HG03565 (cell line): ENCODE data around the gene ETV7.

ENCODE experiments used
- ATAC-seq: cut with Tn5 transposase; IDR thresholded peaks from one replicate; pipeline ENCODE4 v1.9.1; 2021; ENCODE audit warnings: mild to moderate bottlenecking, moderate library complexity; ENCODE audit not compliant: unreplicated experiment

Gene ETV7

DNA sequence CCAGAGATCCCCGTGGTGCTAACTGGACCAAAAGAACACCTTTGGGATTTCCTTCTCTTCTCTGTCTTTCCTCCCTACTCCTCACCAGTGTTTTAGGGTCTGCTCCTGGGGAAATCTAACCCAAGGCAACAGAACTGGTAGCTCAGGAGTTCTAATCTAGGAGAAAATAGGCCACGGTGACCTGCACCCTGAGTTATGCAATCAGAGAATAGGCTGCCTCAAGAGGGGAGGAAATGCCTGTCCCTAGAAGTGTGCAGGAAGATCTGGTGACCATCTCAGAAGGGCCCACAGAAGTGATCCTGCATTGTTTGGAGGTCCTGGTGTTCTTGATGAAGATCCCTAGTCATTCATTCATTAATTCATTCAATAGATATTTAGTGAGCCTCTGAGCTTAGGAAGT lies 3.4 kb downstream of the ETV7 start:
- ATAC-seq: no peak

DNA sequence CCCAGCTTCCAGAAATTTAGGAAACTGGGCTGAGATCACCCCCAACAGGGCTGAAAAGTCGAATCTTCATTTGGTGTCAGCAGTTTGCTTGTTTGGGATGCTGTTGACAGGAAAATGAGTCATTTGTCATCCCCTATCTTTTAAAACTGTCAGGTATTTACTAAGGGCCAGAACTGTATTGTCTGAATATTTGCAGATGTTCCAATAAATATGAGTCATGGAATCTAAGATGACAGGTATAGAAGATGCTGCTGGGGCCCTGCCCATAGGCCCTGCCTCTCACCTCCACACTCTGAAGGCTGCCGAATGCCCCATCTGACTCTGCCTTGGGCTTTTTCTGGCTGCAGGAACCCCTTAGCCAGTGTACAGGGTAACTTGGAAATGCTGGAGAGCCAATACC lies 3.9 kb downstream of the ETV7 start:
- no peak for ATAC-seq

DNA sequence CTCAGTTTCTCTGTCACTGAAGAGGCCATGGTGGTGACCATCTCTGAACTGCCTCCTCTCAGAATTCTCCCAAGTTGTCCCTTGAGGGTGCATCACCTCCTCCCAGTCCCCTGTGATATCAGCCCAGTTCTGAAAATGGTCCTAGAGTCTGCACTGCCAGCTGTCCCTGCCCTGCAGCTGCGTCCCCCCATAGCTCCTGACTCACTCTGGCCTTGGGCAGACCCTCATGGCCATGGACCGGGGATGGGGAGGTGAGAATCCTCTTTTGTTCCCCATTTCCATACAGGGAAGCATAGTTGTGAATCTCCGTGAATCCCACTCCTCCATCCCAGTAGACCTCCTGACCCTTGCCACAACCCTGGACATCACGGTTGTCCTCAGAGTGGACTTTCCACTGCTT lies 4.5 kb downstream of the ETV7 start:
- no peak for ATAC-seq

DNA sequence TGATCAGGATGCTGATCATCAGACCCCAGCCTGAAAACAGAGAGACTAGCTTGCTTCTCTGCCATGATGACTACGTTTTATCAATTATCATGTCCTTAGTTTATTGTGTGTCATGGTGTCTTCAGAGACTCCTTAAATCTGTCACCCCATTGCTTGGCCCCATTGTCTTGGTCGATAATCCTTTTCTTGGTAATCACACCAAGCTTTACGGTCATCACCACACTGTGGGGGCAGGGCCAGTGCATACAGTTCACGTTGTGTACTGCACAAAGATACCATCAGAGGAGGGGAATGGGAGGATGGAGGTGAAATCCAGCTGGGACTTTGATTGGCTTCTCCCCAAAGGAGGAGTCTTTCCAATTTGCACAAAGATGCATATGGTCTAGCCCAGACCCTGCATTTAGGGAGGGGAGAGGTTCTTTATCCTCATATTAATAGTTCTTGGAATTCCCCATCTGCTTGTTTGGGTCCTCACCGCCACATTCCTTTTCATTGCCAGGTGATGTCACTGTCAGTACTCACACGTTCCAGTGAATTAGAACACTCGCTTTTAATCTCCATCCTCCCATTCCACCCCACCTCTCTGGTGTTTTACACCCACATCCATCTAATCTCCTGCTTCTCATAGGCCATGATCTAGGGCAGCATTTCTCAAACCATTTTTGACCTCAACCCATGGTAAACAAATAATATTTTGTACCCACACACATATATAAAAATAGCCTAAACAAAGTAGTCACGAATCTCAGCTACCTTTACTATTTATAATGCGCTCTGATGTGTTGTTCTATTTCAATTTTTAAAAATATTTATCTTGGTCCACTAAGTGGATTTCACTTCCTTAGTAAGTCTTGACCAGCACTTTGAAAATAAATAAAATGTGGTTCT lies 5.7 kb downstream of the ETV7 start:
- ATAC-seq: peak; percentile 37

DNA sequence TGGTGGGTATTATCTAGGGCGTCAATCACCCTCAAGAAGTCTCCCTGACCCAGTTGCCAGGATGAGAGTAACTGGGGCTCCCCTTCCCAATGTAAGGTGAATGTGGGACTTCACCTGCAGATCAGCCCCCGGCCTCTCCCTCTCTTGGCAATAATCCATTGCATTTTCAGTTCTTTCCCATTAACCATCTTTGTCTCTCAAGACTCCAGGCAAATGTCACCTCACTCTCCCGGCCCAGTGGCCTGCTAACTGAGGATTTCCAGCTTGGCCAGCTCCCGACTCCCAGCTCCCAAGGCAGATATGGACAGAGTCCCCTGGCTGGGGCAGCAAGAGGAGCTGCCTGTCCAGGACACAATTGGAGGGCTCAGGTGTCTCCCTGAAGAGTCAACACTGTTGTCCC lies 7.3 kb downstream of the ETV7 start:
- ATAC-seq: no peak

DNA sequence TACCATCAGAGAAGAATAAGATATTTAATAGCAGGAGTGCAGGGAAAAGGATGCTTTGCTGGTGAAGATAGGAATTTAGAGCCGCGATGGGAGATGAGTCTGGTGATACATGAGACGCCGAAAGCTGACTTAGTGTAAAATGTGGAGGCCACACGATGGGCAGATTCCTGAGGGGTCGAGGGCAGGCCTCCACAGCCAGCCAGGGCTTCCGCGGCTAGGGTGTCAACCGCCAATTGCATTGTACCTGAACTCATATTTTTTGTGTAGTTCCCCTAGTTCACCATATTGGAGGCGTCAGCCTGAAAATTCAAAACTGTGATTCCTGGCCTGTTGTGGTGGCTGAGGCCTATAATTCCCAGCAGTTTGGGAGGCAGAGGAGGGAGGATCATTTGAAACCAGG lies 8.5 kb downstream of the ETV7 start:
- no peak for ATAC-seq

DNA sequence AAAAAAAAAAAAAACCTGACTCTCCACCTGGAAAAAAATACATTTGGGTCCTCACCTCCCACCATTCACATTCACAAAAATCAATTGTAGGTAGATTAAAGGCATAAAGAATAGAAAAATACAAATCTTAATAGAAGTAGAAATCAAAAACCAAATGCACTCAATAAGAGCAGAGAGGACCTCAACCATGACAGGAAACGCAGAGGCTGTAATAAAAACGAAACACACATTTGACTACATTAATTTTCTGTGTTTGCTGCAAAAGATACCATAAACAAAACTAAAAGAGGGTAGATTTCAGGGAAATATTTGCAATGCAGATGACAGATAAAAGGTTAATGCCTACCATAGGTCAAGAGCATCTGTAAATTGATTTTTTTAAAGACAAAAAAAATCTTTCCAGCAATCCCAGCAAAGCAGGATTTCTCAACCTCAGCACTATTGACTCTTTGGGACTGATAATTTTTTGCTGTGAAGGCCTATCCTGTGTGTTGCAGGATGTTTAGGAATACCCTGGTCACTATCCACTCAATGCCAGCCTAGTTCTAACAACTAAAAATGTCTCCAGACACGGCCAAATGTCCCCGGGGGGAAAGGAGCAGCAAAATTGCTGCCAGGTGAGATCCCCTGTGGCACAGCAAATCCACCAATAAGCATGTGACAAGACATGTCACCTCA lies 9.1 kb downstream of the ETV7 start:
- no peak for ATAC-seq

DNA sequence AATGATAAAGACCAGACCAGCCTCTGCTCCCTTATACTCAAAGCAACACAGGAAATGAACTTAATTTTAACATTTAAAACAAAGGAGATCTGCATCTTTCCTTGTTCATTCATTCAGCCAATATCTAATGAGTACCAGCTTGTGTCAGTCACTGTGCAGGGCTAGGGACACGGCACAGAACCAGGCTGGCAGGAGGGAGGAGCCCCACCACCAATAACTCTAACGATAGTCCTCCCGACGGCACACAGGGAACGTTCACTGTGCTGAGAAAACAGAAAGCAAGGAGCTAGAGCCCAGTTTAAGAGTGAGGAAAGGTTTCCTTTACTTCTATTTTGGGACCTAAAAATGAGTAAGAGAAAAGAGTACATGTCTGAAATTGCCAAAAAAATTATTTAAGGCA lies 9.9 kb downstream of the ETV7 start:
- no peak for ATAC-seq

DNA sequence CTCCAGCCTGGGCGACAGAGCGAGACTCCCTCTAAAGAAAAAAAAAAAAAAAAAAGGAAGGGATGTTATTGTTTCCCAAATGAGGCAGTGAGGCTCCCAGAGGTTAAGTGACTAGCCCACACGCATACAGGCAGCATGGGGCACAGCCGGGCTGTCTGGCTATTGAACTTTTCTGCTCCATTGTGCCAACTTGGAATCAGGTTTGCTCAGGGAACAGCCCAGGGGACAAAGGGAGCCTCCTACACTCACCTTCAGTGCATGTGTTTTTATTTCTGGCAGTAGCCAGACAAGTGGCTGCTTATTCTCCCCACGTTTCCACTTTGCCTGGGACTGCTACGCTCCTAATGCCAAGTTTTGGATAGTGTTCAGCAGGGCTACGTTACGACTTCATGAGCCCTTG lies 10.7 kb downstream of the ETV7 start:
- ATAC-seq: no peak

DNA sequence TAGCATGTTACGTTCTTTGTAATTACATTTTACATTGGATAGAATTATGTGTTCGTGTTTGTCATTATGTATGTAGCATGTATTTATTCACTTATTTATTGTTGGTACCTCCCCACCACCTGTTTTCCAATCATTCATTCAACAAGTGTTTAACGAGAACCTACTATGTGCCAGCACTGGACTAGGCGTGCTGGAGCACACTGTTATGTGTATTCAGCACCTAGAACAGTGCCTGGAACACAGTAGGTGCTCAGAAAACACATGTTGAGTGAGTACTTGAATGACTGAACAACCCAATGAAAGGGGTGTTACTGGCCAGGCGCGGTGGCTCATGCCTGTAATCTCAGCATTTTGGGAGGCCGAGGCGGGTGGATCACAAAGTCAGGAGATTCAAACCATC lies 11.3 kb downstream of the ETV7 start:
- no peak for ATAC-seq

DNA sequence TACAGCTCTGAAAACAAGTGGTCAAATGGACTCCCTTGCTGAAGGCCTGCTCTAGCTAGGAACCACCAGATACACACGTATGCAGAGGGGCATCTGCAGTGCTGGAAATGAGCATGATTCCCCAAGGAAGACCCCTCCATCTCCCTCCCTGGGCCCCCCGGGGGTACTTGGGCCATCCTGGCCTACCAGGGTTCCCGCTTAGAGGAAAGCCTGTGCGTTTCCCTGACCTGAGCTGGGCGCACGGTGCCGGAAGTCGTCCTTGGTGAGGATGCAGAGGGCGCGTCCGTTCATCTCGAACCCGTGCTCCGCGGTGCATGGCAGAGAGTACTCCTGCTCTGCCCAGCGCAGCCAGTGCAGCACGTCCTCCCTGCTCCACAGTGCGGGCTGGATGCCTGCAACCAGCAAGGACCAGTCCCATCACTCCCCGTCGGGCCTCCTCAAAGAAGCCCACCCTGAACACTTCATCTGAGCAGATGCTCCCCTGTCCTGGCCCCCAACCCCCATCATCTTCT lies 11.8 kb downstream of the ETV7 start:
- no peak for ATAC-seq

DNA sequence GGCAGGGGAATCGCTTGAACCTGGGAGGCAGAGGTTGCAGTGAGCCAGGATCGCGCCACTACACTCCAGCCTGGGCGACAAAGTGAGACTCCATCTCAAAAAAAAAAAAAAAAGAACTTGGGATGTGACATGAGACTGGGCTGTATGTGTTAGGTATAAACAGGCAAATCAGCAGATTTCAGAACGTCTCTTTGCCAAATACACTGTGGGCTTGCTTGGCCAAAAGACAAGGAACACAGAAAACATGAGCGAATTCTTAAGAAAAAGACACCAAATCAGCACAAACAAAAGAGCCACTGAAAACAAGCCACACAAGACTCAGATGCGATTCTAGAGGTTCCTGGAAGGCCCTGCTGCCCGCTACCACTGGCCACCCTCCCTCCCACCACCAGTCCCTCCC lies 12.5 kb downstream of the ETV7 start:
- no peak for ATAC-seq

DNA sequence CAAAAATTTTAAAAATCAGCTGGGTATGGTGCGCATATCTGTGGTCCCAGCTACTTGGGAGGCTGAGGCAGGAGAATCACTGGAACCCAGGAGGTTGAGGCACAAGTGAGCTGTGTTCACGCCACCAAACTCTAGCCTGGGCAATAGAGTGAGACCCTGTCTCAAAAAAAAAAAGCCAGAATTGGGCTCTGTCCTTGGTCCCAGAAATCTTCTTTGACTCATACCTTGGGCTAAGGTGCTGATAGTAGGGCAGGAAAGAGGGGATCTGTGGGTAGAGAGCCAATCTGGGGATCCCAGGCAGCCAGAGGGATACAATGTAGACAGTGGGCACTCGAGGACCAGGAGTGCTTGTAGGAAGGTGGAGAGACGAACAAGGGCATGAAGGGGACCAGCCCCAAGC lies 13.3 kb downstream of the ETV7 start:
- ATAC-seq: no peak

DNA sequence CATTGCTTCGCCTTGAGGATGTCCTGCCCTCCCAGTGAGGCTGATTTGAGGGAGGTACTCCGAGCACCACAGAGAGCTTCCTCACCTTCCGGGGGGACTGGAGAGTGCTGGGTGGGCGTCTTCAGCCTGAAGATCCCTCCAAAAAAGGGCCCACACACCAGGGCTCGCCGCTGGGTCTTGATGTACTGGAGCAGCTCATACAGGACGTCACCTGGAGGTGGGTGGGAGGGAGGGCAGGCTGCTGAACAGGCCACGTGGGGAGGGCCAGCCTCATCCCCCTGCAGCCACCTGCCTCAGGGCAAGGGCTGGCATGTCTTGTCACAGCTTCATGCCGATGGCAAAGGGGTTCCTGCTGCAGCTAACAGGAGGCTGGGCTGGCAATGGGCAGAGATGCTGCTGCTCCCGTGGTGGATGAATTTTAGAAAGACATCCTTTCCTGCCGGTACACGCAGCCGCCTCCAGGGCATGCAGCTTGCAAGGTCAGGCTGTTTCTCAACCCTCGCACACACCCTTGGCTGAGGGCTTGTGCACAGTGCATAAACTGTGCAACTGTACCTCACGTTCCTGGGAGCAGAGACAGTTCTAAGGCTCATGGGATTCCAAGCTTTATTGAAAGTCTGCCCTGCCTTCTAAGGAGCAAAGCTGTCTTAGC lies 14.0 kb downstream of the ETV7 start:
- ATAC-seq: no peak

DNA sequence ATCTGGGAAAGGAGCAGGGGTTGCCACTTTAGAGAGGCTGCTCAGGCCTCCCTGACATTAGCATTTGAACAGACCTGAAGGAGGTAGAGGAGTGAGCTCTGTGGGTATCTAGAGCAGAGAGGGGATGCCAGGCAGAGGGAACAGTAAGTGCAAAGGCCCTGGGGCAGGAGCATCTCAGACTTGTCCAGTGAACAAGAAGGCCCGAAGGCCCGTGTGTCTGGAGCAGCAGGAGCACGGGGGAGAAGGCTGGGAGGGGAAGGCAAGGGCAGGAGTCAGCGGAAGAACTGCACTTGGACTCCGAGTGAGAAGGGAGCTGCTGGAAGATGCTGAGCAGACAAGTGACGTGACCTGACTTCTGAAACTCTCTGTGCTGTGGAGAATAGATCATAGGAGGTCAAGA lies 15.4 kb downstream of the ETV7 start:
- no peak for ATAC-seq

DNA sequence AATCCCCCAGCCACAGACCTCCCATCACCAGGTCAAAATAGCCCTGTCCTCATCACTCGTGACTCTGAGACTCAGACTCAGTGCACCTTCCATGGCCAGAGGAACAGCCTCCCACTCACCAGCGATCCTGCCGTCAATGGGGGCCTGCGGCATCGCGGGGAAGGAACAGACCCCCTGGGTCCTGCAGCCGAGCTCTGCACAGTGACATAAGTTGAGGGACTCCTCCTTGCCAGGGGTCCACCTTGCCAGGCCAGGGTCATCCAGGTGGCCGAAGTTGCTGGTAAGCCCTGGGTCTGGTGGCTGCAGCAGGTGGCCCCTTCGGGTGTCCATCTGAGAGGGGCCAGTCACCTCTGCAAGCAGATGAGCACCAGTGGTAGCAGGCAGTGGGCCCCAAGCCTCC lies 16.3 kb downstream of the ETV7 start:
- ATAC-seq: no peak

DNA sequence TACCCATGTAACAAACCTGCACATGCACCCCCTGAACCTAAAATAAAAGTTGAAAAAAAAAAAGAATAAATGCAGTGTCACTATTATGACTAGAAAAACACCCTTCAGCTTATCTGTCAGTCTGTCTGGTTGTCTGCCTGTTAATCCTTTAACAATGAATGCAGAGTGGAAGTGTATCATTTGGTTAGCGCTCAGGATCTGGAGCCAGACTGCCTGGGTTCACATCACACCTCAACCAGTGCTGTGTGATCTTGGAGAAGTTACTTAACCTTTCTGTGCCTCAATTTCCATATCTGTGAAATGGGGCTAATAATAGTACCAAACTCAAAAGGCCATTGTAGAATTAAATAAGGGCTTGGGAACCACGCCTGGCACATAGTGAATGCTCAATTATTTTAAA lies 16.8 kb downstream of the ETV7 start:
- ATAC-seq: no peak

DNA sequence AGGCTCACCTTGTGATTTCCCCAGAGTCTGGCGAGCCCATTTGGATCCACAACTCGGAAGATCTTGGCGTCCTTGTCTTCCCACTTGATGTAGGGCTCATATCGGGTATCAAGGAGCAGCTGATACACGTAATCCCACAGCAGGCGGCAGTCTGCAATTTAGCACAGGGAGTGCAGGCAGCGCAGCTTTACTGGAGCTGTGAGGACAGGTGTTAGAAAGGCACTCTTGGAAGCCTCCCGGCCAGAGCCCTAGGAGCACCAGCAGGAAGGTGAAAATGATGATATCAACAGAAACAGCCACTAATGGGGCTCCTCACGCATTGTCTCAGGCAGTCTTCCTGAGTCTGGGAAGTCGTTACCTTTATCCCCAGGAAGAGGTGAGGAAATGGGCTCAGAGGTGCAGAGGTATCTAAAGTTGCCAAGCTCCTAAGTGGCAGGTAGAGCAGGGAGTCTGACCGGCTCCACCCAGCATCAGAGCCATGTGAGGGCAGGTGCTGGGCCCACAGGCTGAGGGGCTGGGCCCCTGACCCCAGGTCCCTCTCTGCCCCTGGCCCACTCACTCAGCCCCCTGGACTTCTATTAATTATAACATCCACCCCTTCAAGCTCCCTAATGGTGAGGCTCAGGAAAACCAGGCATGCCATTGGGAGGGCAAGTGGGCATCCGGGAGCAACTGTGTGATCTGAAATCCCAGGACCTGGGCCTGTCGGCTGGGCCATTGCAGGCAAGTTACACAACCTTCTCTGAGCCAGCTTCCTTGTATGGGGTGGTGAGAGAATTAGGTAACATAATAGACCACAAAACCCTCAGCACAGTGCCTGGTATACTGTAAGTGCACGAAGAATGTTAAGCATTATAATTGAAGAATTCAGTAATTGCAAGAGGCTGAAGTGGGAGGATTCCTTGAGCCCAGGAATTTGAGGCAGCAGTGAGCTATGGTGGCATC lies 18.3 kb downstream of the ETV7 start:
- no peak for ATAC-seq

DNA sequence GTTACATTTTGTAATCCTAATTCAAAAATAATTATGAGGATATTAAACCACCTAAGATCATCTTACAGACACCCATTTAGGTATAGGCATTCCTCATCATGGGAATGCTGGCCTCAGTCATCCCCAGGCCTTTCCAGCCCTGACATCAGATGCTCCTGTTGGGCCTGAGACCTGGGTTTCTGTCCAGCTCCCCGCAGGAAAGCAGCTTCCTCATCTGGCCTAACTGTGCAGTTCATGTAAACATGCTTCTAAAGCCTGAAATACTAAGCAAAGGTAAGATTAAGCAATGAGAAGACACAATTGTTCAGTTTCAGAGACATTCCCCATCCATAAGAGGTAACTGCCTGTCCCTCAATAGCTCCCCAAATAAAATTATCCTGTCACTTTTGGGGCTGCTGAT lies 19.0 kb downstream of the ETV7 start:
- no peak for ATAC-seq

DNA sequence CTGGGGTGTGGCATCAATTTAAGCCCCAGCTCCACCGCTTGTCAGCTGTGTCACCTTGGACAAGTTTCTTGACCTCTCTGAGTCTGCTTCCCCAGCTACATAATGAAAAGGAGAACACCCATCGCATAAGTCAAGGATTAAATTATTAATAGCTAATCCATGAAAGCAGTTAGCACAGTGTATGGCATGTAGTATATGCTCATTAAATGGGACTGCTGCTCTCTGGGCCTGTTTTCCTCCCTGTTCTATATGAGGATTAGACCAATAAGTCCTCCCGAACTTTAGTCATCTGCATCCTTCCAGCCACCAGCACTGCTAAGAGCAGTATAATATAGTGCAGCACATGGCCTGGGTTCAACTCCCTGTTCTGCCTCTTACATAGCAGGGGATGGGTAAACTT lies 19.7 kb downstream of the ETV7 start:
- no peak for ATAC-seq
